Epithelial cell of proximal tubule (primary cell): Measurements from ENCODE around the gene POLR1B. TPM values are rescaled to one million over a fixed set of nuclear protein-coding genes. Genes with fewer than 3 reads are reported as not detected.
"Not testable (repeated sequence)": the region's sequence is repeated elsewhere in the genome, so short reads cannot be mapped to it uniquely, and the experiment has no call there.

Source experiments
- DNase-seq: peaks from one replicate; pipeline ENCODE4 v3.0.0-alpha.2; 2011; ENCODE audit warnings: low read depth
- H3K4me3 ChIP-seq: 2 replicates; pipeline ENCODE4 v1.5.1; 2011; ENCODE audit warnings: low read depth, mild to moderate bottlenecking, low read length
- CTCF ChIP-seq: conservative IDR thresholded peaks from 2 replicates; pipeline ENCODE4 v1.5.1; 2012; ENCODE audit warnings: low read depth, mild to moderate bottlenecking, low read length
- total RNA-seq: library from RNA; depleted of rRNA; stranded (reverse); fragments of >200 nt; gene quantifications from 2 replicates; pipeline ENCODE4 v1.2.3, GENCODE V29; 2015

Gene POLR1B
- total RNA-seq, 1 donor from 2014 or later, result 9.7 TPM

- no peak for DNase-seq
- peak overlapping the region; percentile 90 for H3K4me3 ChIP-seq
- no peak for TF ChIP-seq CTCF
Observed at GRCh38 chr2:112542984-112543661, 858 bp downstream of the POLR1B start.

DNA sequence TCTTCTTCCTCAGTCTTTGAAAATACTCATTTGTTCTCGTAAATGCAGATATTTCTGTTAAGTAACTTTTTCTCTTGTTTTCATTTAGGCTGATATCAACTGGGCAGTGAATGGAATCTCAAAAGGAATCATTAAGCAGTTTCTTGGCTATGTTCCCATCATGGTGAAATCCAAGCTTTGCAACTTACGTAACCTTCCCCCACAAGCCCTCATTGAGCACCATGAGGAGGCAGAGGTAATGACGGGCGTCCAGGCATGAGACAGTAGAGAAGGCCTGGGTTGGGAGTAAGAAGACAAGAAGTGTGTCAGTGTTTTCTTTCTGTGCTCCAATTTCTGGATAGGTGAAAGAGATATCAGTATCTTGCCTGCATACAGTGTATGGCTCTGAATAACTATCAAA is 5.1 kb downstream of the POLR1B start:
- H3K4me3 ChIP-seq, result no peak overlapping the region
- no peak for TF ChIP-seq CTCF
- DNase-seq, result peak; percentile 96

DNA sequence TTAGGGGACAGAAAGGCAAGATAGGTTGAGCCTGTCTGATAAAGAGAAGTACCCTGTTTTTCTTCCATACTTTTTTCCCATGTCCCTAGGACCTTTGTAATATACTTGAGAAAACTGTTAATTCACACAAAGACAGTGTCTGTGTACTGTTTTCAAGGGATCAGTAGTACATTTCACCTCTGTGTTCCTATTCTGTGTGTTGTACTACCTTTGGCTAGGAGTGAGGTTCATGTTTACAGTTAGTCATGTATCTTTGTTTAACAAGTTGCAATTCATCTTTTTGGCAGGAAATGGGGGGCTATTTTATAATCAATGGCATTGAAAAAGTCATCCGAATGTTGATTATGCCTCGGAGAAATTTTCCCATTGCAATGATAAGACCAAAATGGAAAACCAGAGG is 6.7 kb downstream of the POLR1B start:
- DNase-seq, result no peak
- no peak overlapping the region for H3K4me3 ChIP-seq
- no peak for TF ChIP-seq CTCF

DNA sequence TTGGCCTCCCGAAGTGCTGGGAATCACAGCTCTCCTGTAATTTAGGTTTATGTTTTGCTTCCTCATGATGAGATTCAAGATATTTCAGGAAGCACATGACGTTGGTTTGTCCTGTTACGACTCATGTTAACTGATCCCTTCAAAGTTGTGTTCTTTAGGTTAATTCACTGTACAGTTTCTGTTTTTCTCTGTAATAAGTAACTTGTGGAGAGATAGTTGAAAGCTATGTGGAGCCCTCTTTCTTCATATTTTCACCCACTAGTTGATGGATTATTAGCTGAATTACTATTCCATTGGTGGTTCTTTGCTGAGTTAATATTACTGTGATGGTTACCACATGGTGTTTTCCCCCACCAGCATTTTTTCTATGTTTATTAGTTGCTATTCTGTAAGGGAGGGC is 23.8 kb downstream of the POLR1B start:
- no peak for TF ChIP-seq CTCF
- H3K4me3 ChIP-seq, result no peak overlapping the region
- DNase-seq, result no peak

DNA sequence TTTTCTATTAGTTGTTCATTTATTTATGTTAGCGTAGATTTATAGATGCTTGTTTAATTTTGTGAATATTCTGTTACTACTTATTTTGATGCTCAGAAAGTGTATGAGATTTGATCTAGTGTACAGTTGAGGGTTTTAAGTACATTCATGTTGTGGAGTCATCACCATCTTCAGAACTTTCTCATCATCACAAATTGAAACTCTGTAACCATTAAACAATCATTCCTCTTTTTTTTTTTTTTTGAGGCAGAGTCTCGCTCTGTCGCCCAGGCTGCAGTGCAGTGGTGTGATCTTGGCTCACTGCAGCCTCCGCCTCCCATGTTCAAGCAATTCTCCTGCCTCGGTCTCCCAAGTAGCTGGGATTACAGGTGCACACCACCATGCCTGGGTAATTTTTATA is 24.2 kb downstream of the POLR1B start:
- H3K4me3 ChIP-seq, DNase-seq: not testable (repeated sequence)

- TF ChIP-seq CTCF, result no peak
- H3K4me3 ChIP-seq, result no peak overlapping the region
- no peak for DNase-seq
Observed at GRCh38 chr2:112572005-112572404, 29.7 kb downstream of the POLR1B start.

DNA sequence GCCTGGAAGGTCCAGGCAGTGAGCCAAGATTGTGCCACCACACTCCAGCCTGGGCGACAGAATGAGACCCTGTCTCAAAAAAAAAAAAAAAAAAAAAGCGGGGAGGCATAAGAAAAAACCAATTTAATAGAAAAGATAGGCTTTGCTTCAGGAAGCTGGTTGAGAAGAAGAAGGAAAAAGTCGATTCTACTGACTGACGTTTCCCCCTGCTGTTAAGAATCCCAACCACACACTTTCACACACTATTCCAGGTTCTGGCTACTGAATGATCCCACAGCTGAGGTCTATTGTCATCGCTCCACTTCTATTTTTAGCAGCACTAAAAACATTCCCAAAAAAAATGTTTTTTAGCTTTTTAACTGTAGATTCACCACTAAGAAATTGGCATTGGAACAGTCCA is 35.5 kb downstream of the POLR1B start:
- DNase-seq, result no peak
- no peak overlapping the region for H3K4me3 ChIP-seq
- peak; percentile 29 for TF ChIP-seq CTCF

DNA sequence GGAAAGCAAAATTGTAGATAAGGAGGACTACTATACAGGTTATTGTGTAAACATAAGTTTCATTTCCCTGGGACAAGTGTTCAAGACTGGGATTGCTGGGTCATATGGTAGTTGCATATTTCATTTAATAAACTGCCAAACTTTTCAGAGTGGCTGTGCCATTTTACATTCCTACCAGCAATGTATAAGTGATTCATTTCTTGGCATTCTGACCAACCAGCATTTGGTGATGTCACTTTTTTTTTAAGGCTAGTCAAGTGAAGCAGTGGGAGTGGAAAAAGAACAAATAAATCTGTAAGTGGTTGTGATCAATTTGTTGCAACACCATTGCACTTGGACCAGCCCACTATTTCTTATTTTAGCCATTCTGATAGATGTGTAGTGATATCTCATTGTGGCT is 37.0 kb downstream of the POLR1B start:
- H3K4me3 ChIP-seq, result no peak overlapping the region
- DNase-seq, result peak; percentile 90
- peak; percentile 6 for TF ChIP-seq CTCF
